Fibroblast of the aortic adventitia (primary cell): Measurements from ENCODE around the gene FGD3. TPM values are rescaled to one million over a fixed set of nuclear protein-coding genes. Genes with fewer than 3 reads are reported as not detected.
A peak's percentile ranks its signal among the peaks of the same experiment; 100 is the strongest.

Experiments used
- DNase-seq: peaks from one replicate; pipeline ENCODE4 v3.0.0-alpha.2; 2010; ENCODE audit warnings: low read depth
- H3K4me3 ChIP-seq: 2 replicates; pipeline ENCODE4 v1.5.1; 2011; ENCODE audit warnings: low read depth, mild to moderate bottlenecking, control low read depth, low read length, moderate library complexity
- CTCF ChIP-seq: IDR thresholded peaks from 2 replicates; pipeline ENCODE4 v1.5.1; 2011; ENCODE audit warnings: mild to moderate bottlenecking, low read length, control low read depth, inconsistent platforms; ENCODE audit not compliant: insufficient read depth
- total RNA-seq: library from RNA; depleted of rRNA; stranded (reverse); fragments of >200 nt; gene quantifications from 2 replicates; pipeline ENCODE4 v1.2.3, GENCODE V29; 2012; ENCODE audit warnings: low replicate concordance

FGD3 gene
- total RNA-seq, 1 donor, result not detected

- no peak overlapping the region for H3K4me3 ChIP-seq
- TF ChIP-seq CTCF, result no peak
- no peak for DNase-seq
Measured at GRCh38 chr9:92977279-92977678, 30.0 kb downstream of the FGD3 start.

- DNase-seq, result no peak
- no peak overlapping the region for H3K4me3 ChIP-seq
- TF ChIP-seq CTCF, result no peak
Measured at GRCh38 chr9:92978345-92978875, 31.1 kb downstream of the FGD3 start.

- H3K4me3 ChIP-seq, result no peak overlapping the region
- no peak for TF ChIP-seq CTCF
- no peak for DNase-seq
Measured at GRCh38 chr9:92979283-92980056, 32.1 kb downstream of the FGD3 start.

- DNase-seq, result no peak
- no peak for TF ChIP-seq CTCF
- H3K4me3 ChIP-seq, result no peak overlapping the region
Measured at GRCh38 chr9:92980085-92980745, 32.9 kb downstream of the FGD3 start.

GRCh38 chr9:92982130-92982529 lies 34.8 kb downstream of the FGD3 start:
- DNase-seq, result no peak
- no peak overlapping the region for H3K4me3 ChIP-seq
- no peak for TF ChIP-seq CTCF

- TF ChIP-seq CTCF, result no peak
- no peak overlapping the region for H3K4me3 ChIP-seq
- peak; percentile 2 for DNase-seq
Measured at GRCh38 chr9:92983984-92984589, 36.8 kb downstream of the FGD3 start.
